LNCaP clone FGC (cell line): ENCODE results near the gene PGS1.

Experiments
- DNase-seq: peaks from one replicate; pipeline ENCODE4 v3.0.0-alpha.2; 2011; ENCODE audit warnings: low read depth
- H3K4me3 ChIP-seq: 2 replicates; pipeline ENCODE4 v1.5.1; 2011; ENCODE audit warnings: mild to moderate bottlenecking, low read depth, low read length, control low read depth
- CTCF ChIP-seq: IDR thresholded peaks from 2 replicates; pipeline ENCODE4 v1.5.1; 2012; ENCODE audit warnings: mild to moderate bottlenecking; ENCODE audit not compliant: control insufficient read depth, insufficient read depth; ENCODE audit errors: extremely low read depth

Gene PGS1

DNA sequence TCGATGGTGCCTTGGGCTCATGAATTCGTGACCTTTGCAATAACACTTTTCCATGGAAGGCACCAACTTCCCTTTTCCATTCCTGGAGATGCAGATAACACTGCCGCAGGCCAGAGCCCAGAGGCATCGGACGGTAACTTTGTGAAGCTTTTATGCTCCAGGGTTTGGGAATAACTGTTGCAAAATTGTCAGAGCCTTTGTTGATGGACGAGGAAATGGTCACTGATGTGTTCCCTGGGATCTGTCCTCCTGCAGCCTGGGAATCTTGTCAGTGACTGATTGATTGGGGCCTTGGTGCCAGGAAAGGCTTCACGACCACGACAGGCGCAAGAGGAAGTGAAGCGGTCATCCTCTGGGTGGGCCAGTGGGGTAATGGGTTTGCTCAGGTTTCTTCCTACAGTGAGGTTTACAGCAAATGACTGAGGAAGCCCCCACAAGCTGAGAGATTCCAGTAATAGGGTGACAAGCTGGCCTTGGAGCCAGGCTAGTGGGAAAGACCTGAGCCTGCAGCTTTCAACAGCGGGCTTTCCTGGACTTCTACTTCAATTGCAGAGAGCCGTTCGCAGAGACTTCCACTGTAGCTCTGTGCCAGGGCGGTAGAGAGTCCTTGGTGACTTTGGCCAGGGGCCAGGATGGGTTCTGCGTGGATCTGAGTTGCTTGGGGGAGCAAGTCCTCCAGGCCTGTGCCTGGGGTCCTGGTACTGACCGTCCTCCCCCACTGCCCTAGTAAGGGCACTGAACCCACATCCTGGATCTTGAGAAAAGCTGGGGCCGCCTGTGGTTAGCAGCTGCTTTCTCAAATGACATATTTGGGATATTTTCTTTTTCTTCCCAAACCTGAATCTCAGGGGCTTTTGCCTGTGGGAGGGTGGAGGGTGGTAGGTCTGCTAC is 37.6 kb downstream of the PGS1 start:
- no peak for DNase-seq
- no peak overlapping the region for H3K4me3 ChIP-seq
- no peak for TF ChIP-seq CTCF

- TF ChIP-seq CTCF = no peak
- DNase-seq = no peak
- H3K4me3 ChIP-seq = no peak overlapping the region
These were observed 38.5 kb downstream of the PGS1 start for GRCh38 chr17:78416791-78417530.

GRCh38 chr17:78417531-78417909 is 39.1 kb downstream of the PGS1 start:
- DNase-seq = no peak
- H3K4me3 ChIP-seq = no peak overlapping the region
- no peak for TF ChIP-seq CTCF

GRCh38 chr17:78418326-78419026 is 40.0 kb downstream of the PGS1 start:
- DNase-seq = peak; percentile 14
- TF ChIP-seq CTCF = no peak
- no peak overlapping the region for H3K4me3 ChIP-seq

GRCh38 chr17:78419970-78420815 is 41.7 kb downstream of the PGS1 start:
- TF ChIP-seq CTCF = no peak
- no peak for DNase-seq
- no peak overlapping the region for H3K4me3 ChIP-seq

DNA sequence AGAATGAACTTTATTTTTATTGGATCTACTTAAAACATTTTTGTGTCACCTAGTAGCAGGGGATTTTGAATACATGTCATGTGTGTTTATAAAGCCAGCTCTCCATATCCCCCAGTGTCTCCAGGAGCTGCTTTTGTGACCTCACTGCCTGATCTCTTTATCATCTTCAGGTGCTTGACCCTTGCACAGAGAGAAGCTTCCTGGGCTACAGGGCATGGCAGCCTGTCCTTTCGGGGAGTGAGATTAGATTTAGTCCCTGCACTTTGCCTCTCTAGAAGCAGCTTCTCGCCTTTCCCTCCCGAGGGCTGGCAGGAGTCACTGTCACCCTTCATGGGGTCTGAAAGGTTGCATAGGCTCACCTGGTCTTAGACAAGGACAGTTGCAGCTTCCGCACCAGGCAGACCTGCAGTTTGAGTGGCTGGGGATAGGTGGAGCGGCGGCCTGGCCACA is 42.7 kb downstream of the PGS1 start:
- DNase-seq = no peak

More for the DNA sequence above, 42.7 kb downstream of the PGS1 start:
- TF ChIP-seq CTCF = no peak
- no peak overlapping the region for H3K4me3 ChIP-seq
